GM21825 (cell line): Measurements from ENCODE around the gene TPP1.
A peak's percentile ranks its signal among the peaks of the same experiment; 100 is the strongest.

Experiments used
- ATAC-seq: cut with Tn5 transposase; IDR thresholded peaks from one replicate; pipeline ENCODE4 v1.9.1; 2021; ENCODE audit warnings: mild to moderate bottlenecking, moderate library complexity; ENCODE audit not compliant: unreplicated experiment

TPP1 gene

DNA sequence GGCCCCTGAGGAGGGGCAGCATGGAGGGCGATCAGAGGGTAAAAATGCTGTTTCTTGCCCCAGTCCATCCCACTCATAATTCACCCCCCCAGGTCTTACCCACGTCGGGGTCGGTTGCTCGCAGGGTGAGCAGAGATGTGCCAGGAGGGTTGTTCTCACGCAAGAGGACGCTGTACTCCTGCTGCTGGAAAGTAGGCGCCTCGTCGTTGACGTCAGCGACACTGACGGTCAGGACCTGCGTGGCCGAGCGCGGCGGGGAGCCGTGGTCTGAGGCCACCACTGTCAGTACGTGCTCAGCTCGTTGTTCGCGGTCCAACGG lies 10.3 kb upstream of the TPP1 start:
- ATAC-seq, result no peak

DNA sequence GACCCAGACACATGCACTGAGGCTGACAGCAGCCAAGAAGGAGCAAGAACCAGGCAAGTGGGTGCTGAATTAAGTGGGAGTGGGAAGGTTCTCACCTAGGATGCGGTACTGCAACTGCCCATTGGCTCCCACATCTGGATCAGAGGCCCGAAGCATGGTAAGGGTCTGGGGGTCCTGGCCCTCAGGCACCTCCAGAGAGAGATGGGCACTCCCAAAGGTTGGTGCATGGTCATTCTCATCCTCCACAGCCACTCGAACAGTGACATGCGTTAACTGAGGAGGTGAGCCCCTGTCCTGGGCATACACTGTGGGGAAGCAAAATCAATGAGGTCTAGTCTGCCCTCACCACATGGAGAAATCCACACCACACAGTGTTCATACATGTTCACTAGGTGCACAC lies 9.3 kb upstream of the TPP1 start:
- ATAC-seq, result no peak

DNA sequence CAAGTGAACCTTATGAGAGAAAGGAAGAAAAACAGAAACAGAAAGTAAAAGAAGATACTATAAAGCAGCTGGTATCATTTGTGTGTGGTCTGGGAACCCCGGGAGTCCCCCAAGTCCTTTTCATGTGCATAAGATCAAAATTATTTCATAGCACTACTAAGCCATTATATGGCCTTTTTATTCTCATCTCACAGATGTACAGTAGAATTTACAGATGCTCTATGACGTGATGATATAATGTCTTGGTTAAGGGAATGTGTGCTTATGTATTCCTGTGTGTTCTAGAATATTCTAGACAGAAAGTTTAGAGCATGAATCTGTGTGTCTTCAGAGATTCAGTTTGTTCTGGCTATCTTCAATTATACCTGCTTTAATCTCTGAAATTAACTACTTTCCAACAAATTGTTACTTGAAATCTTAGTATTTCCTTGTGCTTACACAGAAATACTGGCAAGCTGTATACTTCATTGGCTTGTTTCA lies 8.6 kb upstream of the TPP1 start:
- peak; percentile 71 for ATAC-seq

DNA sequence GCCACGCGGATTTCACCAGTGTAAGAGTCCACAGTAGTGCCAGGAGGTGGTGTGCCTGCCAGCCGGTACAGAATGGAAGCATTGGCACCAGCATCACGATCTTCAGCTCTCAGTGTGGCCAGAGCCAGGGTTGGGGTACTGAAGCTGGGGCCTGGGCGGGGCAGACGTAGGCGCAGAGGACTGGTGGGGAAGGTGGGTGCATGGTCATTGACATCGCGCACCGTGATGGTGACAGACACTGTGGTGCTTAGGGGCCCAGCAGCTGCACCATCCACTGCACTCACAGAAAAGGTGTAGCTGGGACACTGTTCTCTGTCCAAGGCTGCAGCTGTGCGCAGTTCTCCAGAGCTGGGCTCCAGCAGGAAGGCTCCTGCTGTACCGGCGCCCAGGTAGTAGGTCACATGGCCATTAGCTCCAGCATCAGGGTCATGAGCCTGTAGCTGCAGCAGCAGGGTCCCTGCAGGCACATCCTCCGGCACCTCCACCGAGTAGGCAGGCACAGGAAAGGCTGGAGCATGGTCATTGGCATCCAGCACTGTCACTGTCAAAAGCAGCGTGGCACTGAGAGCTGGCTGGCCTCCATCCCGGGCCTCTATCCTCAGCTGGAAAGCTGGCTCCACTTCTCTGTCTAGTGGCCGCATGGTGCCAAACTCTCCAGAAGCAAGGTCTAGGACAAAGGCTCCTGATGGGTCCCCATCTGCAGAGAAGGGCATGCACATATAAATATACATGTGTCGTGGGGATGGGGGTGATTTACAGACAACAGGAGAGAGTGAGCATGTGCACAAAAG lies 7.9 kb upstream of the TPP1 start:
- ATAC-seq, result no peak

DNA sequence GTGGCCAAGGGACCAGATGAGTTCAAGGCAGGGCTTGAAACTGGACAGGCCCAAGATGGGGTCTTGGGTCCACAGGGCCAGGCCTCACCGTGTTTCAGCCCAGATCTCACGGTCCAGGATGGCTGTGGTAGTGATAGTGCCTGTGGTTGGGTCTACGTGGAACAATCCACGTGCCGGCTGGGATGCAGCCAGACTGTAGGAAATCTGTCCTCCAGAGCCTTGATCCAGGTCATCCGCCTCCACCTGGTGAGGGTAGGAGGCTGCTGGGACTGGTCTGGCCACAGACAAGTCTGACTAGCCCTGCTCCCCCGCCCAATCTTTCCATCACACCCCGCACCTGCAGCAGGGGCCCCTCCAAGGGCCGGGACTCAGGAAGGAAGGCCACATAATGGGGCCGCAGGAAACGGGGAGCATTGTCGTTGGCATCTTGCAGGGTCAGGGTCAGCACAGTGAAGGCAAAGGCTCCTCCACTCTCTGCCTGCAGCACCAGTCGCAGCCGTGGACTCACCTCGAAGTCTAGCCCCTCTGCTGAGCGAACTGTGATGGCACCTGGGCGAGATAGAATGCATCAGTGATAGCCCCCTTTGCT lies 6.7 kb upstream of the TPP1 start:
- ATAC-seq, result no peak

DNA sequence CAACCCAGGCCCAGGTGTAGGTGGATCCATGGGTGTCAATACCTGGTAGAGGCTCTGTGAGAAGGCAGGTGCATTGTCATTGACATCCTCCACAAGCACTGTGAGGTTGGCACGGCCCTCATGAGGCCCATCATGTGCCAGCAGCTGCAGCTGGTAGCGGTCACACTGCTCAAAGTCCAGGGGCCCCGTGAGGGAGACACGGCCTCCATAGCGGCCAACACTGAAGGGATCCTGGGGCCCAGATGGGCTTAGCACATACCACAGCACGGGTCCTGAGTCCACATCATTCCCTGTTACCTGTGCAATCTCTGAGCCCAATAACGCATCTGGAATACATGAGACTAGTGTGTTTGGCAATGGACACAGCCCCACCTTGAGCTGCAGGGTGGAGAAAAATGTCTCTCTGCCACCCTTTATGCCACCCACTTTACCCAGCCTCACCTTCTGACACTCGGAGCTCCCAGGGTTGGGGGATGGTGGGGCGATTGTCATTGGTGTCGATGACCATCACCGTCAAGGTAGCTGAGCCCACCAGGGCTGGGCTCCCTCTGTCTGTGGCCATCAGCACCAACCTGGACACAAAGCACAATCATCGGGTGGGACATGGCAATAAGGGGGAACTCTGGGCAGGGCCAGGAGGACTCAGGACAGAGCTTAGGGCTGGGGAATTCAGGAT lies 6.1 kb upstream of the TPP1 start:
- ATAC-seq, result no peak

DNA sequence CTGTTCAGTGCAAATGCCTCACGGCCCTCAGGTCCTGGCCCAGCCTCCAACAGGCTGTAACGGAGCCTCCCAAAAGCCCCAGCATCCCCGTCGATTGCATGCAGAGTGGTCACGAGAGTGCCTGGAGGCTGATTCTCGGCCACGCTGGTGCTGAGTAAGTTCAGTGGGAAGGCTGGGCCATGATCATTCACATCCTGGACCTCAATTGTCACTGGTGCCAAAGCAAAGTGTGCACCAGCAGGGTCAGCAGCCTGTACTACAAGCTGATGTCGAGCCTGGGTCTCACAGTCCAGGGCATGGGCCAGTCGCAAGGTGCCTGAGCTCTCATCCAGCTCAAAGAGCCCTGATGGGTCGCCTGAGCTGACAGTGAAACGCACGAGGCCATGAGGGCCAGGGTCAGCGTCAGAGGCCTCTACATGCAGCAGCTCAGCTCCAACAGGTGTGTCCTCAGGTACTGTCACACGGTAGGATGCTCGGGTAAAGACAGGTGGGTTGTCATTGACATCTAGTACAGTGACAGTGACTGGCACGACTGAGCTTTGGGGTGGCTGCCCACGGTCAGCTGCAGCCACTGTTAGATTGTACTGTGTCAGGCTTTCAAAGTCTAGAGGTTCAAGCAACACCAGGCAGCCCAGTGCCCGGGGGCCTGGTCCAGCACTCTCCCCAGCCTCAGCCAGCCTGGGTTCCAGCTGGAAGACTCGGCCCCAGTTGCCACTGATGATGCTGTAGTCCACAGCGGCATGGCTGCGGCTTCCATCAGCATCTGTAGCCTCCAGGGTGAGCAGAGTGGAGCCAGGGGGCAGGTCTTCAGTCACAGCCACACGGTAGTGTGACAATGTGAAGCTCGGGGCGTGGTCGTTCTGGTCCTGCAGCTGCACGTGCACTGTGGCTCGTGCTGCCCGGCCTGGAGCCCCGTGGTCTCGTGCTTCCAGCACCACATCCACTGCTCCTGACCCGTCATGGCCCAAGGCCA lies 4.5 kb upstream of the TPP1 start:
- no peak for ATAC-seq

DNA sequence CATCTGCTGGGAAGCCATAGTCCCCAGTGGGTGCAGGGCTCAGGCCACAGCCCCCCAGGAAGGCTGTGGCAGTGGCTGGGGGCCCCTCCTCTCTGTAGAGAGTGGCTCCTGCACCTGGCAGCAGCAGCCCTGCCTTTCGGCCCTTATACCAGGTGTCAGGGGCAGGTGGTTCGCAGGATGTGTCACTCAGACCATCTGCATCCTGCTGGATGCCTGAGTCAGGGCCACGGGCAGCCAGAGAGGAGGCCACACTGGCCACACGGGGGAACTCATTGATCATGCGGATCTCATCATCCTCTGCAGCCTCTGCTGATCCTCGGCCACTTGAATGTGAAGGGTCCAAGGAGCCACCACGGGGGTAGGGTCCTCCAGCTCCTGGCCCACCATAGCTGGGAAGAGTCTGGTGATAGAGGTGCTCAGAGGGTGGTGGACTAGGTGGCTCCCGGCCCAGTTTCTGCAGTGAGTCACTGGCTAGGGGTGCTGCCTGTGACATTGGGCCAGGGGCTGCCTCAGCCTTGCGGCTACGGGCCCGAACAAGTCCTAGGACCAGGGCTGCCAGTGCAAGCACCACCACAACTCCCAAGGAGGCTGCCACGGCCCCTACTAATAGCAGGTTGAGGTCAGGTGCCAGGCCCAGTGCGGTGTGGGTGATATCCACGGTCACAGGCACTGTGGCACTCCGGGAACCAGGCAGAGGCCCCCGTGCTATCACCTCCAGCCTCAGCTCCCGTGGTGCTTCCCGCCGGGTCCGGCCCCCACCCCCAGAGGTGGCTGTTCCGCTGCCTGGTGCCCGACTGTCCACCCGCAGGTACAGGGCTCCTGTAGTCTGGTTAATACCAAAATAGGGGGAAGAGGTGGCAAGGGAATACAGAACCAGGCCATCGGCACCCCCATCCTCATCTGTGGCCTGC lies 3.3 kb upstream of the TPP1 start:
- no peak for ATAC-seq

DNA sequence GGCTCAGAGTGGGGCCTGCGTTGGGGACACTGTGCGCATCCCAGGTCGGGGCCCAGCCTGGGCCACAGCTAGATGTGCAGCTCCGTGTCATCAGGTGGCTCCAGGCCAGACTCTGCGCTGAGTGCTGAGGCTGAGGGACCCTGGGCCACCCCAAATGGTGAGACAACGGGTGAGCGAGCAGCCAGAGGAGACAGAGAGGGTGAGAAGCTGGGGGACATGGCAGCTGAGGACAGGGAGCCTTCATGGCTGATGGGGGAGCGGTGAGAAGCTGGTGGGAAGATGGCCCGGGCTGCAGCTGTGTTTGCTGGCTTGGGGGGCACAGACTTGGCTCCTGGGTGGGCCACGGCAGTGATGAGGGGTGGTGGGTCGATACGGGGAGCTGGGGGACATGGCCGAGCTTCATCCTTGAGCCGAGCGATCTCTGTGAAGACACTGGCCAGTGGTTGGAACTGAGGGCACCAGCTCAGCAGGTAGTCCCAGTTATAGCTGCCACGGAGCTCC lies 2.5 kb upstream of the TPP1 start:
- ATAC-seq, result no peak

DNA sequence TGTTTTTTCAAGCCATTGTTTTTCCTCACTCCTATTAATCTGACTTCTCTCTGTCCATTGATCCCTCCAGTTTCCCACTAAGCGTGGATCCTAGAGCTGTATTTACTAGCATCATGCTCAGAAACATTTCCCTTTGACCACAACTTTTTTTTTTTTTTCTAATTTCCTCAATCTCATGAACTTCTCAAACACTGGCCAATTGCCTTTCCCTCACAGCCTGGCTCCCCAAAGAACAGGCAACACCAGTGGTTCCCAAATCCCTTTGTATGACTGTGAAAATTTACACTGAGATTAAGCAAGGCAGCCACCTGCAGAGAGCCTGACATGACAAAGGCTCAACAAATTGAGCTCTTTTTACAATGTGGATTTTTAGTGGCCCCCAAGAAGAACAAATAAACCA lies 1.4 kb upstream of the TPP1 start:
- ATAC-seq, result no peak

DNA sequence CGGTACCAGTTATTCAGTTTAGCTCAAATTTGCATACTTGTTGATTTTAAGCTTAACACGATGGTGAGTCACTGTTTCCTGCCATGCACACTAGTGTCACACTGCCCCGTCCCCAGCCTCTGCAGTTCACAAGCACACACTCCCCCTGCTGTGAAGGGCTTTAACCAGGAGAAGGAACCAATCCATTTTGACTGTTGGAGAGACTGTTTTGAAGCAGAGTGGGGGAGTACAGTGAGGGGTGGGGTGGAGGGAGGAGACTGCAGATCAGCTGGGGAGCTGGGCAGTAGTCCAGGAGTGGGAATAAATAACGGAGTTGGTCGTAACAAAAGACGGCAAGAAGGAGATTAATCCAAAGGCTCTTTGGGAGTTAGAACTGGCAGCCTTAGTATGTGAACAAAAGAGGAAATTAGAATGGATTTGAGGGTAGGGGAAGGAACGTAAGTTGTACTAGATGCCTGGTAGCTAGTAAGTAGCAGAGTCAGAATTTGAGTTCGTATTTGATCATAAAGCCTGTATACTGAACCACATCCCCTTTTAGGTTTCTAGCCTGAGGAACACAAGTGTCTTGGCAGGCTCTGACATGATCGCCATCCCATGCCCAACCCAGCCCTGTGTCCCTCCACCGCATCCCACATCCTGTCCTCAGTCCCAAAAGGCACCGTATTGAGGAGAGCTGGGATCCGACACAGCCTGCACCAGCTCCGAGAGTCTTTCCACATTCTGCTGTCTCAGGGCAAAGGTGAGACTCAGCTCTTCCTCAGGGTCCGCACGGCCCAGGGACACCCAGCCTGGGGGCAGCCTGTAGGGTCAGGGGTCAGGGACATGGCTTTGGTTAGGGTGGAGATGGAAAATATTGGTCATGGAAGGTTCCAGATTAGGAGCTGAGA lies 862 bp downstream of the TPP1 start:
- ATAC-seq, result peak; percentile 4

DNA sequence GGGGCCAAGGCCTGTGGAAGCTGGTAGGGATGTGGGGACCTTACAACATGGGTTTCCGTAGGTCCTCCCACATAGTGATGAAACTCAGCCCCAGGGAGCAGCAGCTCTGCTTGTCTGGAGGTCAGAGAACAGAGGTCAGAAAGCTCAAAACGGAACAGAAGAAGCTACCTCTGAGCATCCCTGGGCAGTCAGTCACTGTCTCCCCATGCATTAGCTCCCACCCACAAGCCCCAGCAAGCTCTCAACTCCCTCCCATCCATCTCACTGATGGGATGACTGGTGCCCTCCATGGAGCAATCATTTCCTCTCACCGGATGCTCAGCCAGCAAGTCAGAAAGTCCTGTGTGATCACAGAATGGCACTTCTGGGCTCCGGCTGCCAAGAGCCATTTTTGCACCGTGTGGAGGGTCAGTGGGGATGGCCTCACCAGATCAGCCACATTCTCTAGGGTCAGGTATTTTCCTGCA lies 1.9 kb downstream of the TPP1 start:
- no peak for ATAC-seq

DNA sequence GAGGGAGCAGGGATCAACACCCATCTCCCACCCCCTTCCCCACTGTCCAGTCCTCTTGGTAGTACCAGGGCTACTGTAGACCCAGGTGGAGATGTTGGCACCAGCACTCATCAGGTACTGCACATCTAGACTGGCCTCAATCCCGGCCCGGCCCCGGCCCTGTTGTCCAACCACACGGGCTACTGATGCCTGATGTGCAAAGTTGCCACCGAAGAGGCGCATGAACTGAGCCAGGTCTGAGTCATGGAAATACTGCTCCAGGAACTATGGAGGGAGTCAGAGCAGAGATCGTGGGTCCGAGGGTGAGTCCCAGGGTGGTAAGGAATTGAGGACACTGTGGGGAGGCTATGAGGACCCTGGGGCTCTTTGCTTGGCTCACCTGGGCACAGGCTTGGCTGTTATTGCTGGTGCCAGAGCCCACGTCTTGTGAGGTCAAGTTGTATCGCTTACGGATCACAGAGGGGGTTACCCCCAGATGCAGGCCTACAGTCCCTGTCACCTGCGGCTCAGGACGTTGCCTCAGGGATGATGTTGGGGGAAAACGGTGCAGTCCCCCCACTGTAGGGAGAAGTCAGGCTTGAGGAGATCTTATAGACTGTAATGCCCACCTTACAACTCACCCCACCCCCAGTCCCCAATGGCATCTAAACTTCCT lies 2.5 kb downstream of the TPP1 start:
- ATAC-seq, result no peak

DNA sequence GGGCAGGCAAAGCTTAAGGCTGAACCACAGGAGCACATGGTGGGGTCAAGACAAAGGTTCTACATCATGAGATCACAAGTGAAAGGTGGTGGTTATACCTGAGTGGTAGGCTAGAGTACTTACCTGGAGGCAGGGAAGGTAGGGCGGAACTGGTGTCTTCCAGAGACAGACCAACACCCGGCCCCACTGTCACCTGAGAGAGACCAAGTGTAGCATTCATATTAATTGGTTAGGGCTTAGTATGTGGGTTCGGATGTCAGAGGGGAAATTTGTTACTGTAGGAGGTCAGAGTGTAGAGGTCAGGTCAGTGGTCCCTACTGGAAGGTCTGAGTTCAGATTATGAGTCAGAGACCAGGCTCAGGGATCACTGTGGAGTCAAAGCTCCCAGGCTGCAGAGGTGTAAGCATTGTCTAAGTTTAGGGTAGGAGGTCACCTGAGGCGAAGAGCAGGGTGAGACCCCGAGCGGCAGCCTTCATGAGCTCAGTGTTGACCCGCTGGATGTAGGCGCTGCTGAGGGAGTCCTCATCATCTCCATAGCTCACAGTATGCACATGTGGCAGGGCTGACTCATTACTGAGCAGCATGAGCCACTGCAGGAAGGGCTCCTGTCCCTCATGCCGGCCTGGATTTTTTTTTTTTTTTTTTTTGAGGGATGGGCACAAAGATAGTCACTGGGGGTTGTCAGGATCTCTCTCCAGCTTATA lies 3.2 kb downstream of the TPP1 start:
- no peak for ATAC-seq

DNA sequence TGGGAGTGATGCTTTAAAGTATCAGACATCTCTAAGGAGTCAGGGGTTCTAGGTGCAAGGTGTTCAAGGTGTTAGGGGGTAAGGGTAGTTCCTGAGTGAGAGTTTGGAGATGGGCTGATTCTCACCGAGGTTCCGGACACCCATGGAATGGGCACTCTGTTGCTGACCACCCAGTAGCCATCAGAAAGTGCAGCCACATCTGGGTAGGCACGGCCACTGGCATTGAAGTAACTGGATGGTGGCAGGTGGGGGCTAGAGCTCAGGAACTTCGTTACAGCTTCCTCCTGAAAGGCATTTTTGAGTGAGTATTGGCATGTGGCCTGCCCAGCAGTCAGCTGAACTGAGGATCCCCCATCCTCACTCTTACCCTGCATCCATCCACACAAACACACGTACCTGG lies 4.2 kb downstream of the TPP1 start:
- no peak for ATAC-seq

DNA sequence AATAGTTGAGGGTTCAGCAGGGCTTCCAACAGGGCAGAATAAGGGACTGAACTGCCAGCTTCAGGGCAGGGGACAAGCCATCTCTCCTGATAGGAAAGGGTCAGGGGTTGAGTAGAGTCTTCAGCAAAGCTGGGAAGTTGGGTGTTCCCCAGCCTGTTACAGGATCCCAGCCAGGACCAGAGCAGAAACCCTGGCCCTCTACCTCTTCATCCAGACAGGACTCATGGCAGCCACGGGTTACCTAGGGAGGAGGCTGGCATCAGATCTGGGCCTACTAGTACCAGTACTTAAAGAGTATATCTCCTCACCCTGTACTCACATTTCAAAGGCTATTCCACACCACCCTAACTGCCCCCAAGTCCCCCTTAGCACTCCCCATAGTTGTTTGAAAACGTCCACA lies 4.8 kb downstream of the TPP1 start:
- ATAC-seq, result no peak

DNA sequence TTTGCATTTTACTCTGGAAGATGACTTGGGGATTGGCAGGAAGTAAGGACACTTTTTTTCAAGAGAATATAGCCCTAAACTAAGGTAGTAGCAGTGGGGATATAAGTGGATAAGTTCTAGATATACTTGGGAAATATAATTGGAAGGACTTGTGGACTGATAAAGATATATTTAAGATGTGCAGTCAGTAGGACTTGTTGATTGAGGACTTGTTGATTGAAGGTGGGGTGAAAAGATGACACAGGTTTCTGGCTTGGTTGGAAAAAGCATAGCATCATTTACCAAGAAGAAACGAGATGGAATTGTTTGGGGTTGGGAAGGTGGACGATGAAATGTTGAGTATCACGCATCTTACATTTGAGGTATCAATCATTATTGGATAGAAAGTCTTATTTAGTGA lies 5.7 kb downstream of the TPP1 start:
- no peak for ATAC-seq
